PC-3 (cell line): ENCODE data around the gene SLC44A3. TPM values are rescaled to one million over a fixed set of nuclear protein-coding genes. Genes with fewer than 3 reads are reported as not detected.

Experiments used
- ATAC-seq: fragments of 200-7000 bp; cut with Tn5 transposase; 2 replicates; pipeline ENCODE4 v1.9.1; 2020; ENCODE audit warnings: mild to moderate bottlenecking, moderate library complexity
- BruUV-seq: library from RNA; stranded (reverse); fragments of 400-500 nt; replicated peaks from 2 replicates; lab custom pipeline; 2021; lab: Mats Ljungman, UMichigan
- CTCF ChIA-PET: fragments of 300-600 bp; sonication (Branson Sonifier 250); formaldehyde crosslinking; loops from one replicate; lab custom pipeline; 2022; ENCODE audit warnings: antibody characterized with exemption; lab: Charles Lee
- POLR2A ChIA-PET: fragments of 300-600 bp; sonication (Branson Sonifier 250); formaldehyde crosslinking; loops from one replicate; lab custom pipeline; 2022; ENCODE audit warnings: antibody characterized with exemption; ENCODE audit not compliant: unreplicated experiment; lab: Charles Lee
- DNase-seq: peaks from one replicate; pipeline ENCODE4 v3.0.0-alpha.2; 2015
- H2AFZ ChIP-seq: fragments of 300-600 bp; sonication (generic); 2 replicates; pipeline ENCODE4 v1.6.0; 2016; ENCODE audit warnings: antibody characterized with exemption, low read length
- H3F3A ChIP-seq: fragments of 300-600 bp; sonication (generic); one replicate; pipeline ENCODE4 v1.6.0; 2017; ENCODE audit warnings: antibody characterized with exemption, low read length, control low read depth, mild to moderate bottlenecking; ENCODE audit not compliant: unreplicated experiment
- H3K27ac ChIP-seq: fragments of 300-600 bp; sonication (generic); 2 replicates; pipeline ENCODE4 v1.5.1; 2016; ENCODE audit warnings: mild to moderate bottlenecking, low read length
- H3K27me3 ChIP-seq: fragments of 300-600 bp; sonication (generic); 2 replicates; pipeline ENCODE4 v1.6.1; 2016; ENCODE audit warnings: low read length, mixed read lengths
- H3K36me3 ChIP-seq: fragments of 300-600 bp; sonication (generic); 2 replicates; pipeline ENCODE4 v1.6.1; 2016; ENCODE audit warnings: low read depth, mixed run types, low read length, mixed read lengths
- H3K4me1 ChIP-seq: fragments of 300-600 bp; sonication (generic); 2 replicates; pipeline ENCODE4 v1.5.1; 2016; ENCODE audit warnings: low read length; ENCODE audit not compliant: insufficient read depth
- H3K4me2 ChIP-seq: fragments of 300-600 bp; sonication (generic); 2 replicates; pipeline ENCODE4 v1.6.0; 2016; ENCODE audit warnings: low read length
- H3K4me3 ChIP-seq: fragments of 300-600 bp; sonication (generic); 2 replicates; pipeline ENCODE4 v1.5.1; 2016; ENCODE audit warnings: mild to moderate bottlenecking, low read length, mixed read lengths
- H3K79me2 ChIP-seq: fragments of 300-600 bp; sonication (generic); 2 replicates; pipeline ENCODE4 v1.6.1; 2017; ENCODE audit warnings: low read length, mixed read lengths
- H3K9ac ChIP-seq: fragments of 300-600 bp; sonication (generic); 2 replicates; pipeline ENCODE4 v1.6.0; 2016; ENCODE audit warnings: mild to moderate bottlenecking, low read length
- H3K9me2 ChIP-seq: fragments of 300-600 bp; sonication (generic); replicated peaks from 2 replicates; pipeline ENCODE4 v1.6.1; 2016; ENCODE audit warnings: mixed run types, low read length, mixed read lengths
- H3K9me3 ChIP-seq: fragments of 300-600 bp; sonication (generic); 2 replicates; pipeline ENCODE4 v1.6.1; 2016; ENCODE audit warnings: low read length, mixed read lengths
- H4K20me1 ChIP-seq: fragments of 300-600 bp; sonication (generic); 2 replicates; pipeline ENCODE4 v1.6.1; 2016; ENCODE audit warnings: low read length, mixed read lengths
- EZH2 ChIP-seq: fragments of 300-600 bp; sonication (generic); IDR thresholded peaks from one replicate; pipeline ENCODE4 v1.6.1; 2017; ENCODE audit warnings: antibody characterized with exemption, mild to moderate bottlenecking, low read length; ENCODE audit not compliant: unreplicated experiment
- EZH2phosphoT487 ChIP-seq: fragments of 300-600 bp; sonication (generic); IDR thresholded peaks from 2 replicates; pipeline ENCODE4 v1.6.1; 2018; ENCODE audit warnings: mild to moderate bottlenecking, antibody characterized with exemption, low read length, borderline replicate concordance
- intact Hi-C: fragments of 100-400 bp; cut with micrococcal nuclease; formaldehyde crosslinking; loops from 2 replicates; pipeline ENCODE4 v1.9.0; 2023
- total RNA-seq: library from RNA; depleted of rRNA; stranded (reverse); fragments of >200 nt; gene quantifications from 2 replicates; pipeline ENCODE4 v1.2.3, GENCODE V29; 2014
- TF ChIP-seq, protein P1 (sequence below): fragments of 300-600 bp; sonication (generic); conservative IDR thresholded peaks from 2 replicates; pipeline ENCODE4 v1.5.1; 2017; ENCODE audit warnings: antibody characterized with exemption, low read depth, mild to moderate bottlenecking, low read length

SLC44A3 gene
- total RNA-seq, 1 experiment from 2014 or later, result 9.2 TPM

DNA sequence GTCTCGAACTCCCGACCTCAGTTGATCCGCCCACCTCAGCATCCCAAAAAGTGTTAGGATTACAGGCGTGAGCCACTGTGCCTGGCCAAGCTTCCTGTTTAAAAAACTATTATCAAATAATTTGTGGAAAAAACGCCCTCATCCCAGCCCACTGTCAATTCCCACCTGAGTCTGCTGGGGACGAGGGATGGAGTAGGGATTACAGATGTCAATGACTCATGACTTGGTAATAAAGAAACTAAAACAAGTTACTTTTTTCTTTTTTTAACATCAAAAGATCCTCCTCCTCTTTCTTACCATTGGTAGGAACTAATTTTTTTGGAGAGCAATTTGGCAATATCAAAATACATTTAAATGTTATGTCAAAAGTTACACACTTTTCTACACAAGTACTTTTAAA is 97.1 kb downstream of the SLC44A3 start:
- H3K4me2 ChIP-seq, result no peak overlapping the region
- H3K4me3 ChIP-seq, result no peak overlapping the region
- H3F3A ChIP-seq, result no peaks in the 10 kb centered on the region
- POLR2A ChIA-PET, result no interaction called here
- BruUV-seq, result no TSS peak
- TF ChIP-seq EZH2phosphoT487, result no peak
- no peak for DNase-seq
- intact Hi-C loops, result no loop called here
- CTCF ChIA-PET, result no interaction called here
- H3K27me3 ChIP-seq, result no peaks in the 10 kb centered on the region
- H3K27ac ChIP-seq, result no peak overlapping the region
- H3K9me2 ChIP-seq, result no peaks in the 10 kb centered on the region
- H3K9ac ChIP-seq, result no peak overlapping the region
- ATAC-seq, result no peak
- H3K4me1 ChIP-seq, result peaks cover 13% of the 10 kb centered on the region
- peaks cover 100% of the 10 kb centered on the region for H3K79me2 ChIP-seq
- H3K9me3 ChIP-seq, result no peaks in the 10 kb centered on the region
- H2AFZ ChIP-seq, result no peak overlapping the region
- peaks cover 42% of the 10 kb centered on the region for H3K36me3 ChIP-seq
- H4K20me1 ChIP-seq, result peaks cover 76% of the 10 kb centered on the region

DNA sequence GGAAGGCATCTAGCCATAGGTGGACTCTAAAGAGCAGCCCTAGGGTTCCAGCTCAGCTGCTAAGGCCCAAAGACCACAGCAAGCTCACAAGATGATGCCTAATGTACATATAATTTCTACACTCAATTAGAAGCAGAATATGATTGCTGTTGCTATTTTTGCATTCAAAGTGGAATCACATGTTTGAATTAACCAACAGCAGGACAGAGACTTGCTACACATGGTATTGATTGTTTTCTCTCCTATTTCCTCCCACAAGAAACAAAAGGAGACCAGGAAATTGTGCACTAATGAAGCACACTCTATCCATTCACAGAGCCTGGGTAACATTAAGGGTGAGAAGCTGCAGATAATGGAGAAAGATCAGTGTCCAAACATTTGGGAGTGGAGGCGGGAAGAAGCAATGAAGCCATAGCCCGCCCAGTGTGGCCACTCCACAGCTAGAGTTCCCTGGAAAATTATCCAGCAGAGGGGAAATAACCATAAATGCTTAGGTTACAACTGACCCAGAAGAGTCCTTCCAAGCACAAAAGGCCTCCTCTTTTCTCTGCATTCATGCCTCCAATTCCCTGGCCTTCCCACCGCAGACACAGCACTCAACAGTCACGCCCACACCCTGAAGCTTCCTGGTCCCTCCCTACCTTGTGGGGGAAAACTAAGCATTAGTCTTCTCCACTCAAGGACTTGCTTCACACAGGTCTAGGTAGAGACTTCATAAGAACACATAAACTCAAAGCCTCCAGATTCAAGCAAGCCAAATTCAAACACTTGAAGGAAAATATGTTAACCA is 99.3 kb downstream of the SLC44A3 start:
- no peak overlapping the region for H3K4me3 ChIP-seq
- intact Hi-C loops, result no loop called here
- H3K4me2 ChIP-seq, result no peak overlapping the region; the same call in 1 of the 2 replicates
- peaks cover 76% of the 10 kb centered on the region for H4K20me1 ChIP-seq
- H3K27ac ChIP-seq, result no peak overlapping the region
- POLR2A ChIA-PET, result no interaction called here
- TF ChIP-seq EZH2 (no peak), EZH2phosphoT487 (no peak)
- TF ChIP-seq, protein P1, sequence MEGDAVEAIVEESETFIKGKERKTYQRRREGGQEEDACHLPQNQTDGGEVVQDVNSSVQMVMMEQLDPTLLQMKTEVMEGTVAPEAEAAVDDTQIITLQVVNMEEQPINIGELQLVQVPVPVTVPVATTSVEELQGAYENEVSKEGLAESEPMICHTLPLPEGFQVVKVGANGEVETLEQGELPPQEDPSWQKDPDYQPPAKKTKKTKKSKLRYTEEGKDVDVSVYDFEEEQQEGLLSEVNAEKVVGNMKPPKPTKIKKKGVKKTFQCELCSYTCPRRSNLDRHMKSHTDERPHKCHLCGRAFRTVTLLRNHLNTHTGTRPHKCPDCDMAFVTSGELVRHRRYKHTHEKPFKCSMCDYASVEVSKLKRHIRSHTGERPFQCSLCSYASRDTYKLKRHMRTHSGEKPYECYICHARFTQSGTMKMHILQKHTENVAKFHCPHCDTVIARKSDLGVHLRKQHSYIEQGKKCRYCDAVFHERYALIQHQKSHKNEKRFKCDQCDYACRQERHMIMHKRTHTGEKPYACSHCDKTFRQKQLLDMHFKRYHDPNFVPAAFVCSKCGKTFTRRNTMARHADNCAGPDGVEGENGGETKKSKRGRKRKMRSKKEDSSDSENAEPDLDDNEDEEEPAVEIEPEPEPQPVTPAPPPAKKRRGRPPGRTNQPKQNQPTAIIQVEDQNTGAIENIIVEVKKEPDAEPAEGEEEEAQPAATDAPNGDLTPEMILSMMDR, result no peak
- no peaks in the 10 kb centered on the region for H3K27me3 ChIP-seq
- H3F3A ChIP-seq, result peaks cover 3% of the 10 kb centered on the region
- CTCF ChIA-PET, result no interaction called here
- DNase-seq, result no peak
- ATAC-seq, result no peak
- H3K9me3 ChIP-seq, result no peaks in the 10 kb centered on the region
- BruUV-seq, result no TSS peak
- no peaks in the 10 kb centered on the region for H3K9me2 ChIP-seq
- H3K4me1 ChIP-seq, result peaks cover 34% of the 10 kb centered on the region
- H3K79me2 ChIP-seq, result peaks cover 100% of the 10 kb centered on the region
- H3K9ac ChIP-seq, result no peak overlapping the region
- peaks cover 47% of the 10 kb centered on the region for H3K36me3 ChIP-seq
- no peak overlapping the region for H2AFZ ChIP-seq

DNA sequence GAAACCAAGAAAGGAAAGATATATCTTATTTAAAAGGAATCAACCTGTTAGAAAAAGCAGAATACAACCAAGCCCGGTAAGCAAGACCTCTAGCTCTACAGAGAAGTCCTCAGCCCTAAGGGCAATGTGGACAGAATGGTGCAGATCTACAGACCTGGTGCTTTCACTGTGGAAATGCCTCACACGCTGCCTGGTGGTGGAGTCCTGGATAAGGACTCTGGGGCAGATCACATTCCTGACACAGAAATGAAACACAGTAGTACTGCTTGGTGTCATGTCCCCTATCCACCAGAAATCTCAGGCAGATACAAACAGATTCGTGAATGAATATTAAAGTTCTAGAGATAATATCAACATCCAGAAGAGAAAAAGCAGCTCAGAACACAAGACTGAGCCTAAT is 99.9 kb downstream of the SLC44A3 start:
- ChIA-PET CTCF (no interaction called here), POLR2A (interaction anchor here (0.6 kb wide), 1 partner anchor 28 kb away, joined by 3 read pairs; no protein-coding TSS in a partner anchor)
- BruUV-seq, result no TSS peak
- no peak overlapping the region for H3K27ac ChIP-seq
- H3K4me2 ChIP-seq, result peak overlapping the region; percentile 4; the same call in 1 of the 2 replicates
- intact Hi-C loops, result no loop called here
- peaks cover 3% of the 10 kb centered on the region for H3F3A ChIP-seq
- DNase-seq (no peak), ATAC-seq (peak; percentile 29; the same call in 1 of the 2 replicates)
- H2AFZ ChIP-seq, result no peak overlapping the region
- no peaks in the 10 kb centered on the region for H3K9me3 ChIP-seq
- H3K36me3 ChIP-seq, result peaks cover 47% of the 10 kb centered on the region
- H3K9ac ChIP-seq, result no peak overlapping the region
- H3K9me2 ChIP-seq, result no peaks in the 10 kb centered on the region
- peaks cover 39% of the 10 kb centered on the region for H3K4me1 ChIP-seq
- no peak overlapping the region for H3K4me3 ChIP-seq
- peaks cover 100% of the 10 kb centered on the region for H3K79me2 ChIP-seq
- H4K20me1 ChIP-seq, result peaks cover 76% of the 10 kb centered on the region
- TF ChIP-seq, protein P1, result no peak
- TF ChIP-seq EZH2 (no peak), EZH2phosphoT487 (no peak)
- H3K27me3 ChIP-seq, result no peaks in the 10 kb centered on the region
